Panc1 (cell line): ENCODE results near the gene WARS2.

Experiments
- POLR2AphosphoS5 ChIP-seq: IDR thresholded peaks from 2 replicates; pipeline ENCODE4 v1.6.1; 2012; ENCODE audit warnings: mild to moderate bottlenecking, low read depth, low read length, moderate library complexity
- SIN3A ChIP-seq: IDR thresholded peaks from 2 replicates; pipeline ENCODE4 v1.6.1; 2012; ENCODE audit warnings: low read depth, mild to moderate bottlenecking, low read length, moderate library complexity, borderline replicate concordance; ENCODE audit not compliant: insufficient read depth
- TCF7L2 ChIP-seq: IDR thresholded peaks from 2 replicates; pipeline ENCODE4 v1.6.1; 2011; ENCODE audit warnings: mild to moderate bottlenecking, low read depth, low read length, inconsistent platforms
- TF ChIP-seq, protein P1 (sequence below): fragments of 450-650 bp; IDR thresholded peaks from 2 replicates; pipeline ENCODE4 v1.5.1; 2017; ENCODE audit warnings: mild to moderate bottlenecking
- TF ChIP-seq, protein P2 (sequence below), 2 experiments: IDR thresholded peaks; 2 replicates each; pipeline ENCODE4 v1.6.1; 2011 to 2012; ENCODE audit warnings: low read depth in 2 of 2, control low read depth in 1 of 2, low read length in 1 of 2, mild to moderate bottlenecking in 1 of 2, moderate library complexity in 1 of 2; ENCODE audit not compliant: insufficient read depth in 1 of 2

DNA sequence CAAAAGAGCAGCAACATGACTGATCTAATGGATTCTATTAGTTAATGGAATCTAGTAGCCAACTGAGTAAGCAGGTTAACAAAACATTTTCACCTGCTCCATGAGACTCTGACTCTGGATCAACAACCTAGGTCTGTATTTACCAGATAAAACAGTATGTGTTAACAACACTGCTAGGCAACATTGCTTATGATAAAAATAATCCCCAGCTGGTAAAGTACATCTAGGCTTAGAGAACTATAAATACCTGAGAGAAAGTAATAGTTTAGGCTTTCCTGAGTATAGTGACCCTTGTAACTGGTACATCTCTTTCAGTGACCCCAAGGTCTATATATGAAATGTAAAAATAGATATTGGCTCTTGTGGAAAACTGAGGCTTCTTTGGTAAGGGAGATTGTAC is 78.8 kb downstream of the WARS2 start:
- TF ChIP-seq, protein P1, sequence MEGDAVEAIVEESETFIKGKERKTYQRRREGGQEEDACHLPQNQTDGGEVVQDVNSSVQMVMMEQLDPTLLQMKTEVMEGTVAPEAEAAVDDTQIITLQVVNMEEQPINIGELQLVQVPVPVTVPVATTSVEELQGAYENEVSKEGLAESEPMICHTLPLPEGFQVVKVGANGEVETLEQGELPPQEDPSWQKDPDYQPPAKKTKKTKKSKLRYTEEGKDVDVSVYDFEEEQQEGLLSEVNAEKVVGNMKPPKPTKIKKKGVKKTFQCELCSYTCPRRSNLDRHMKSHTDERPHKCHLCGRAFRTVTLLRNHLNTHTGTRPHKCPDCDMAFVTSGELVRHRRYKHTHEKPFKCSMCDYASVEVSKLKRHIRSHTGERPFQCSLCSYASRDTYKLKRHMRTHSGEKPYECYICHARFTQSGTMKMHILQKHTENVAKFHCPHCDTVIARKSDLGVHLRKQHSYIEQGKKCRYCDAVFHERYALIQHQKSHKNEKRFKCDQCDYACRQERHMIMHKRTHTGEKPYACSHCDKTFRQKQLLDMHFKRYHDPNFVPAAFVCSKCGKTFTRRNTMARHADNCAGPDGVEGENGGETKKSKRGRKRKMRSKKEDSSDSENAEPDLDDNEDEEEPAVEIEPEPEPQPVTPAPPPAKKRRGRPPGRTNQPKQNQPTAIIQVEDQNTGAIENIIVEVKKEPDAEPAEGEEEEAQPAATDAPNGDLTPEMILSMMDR = no peak
- TF ChIP-seq TCF7L2 (no peak), POLR2AphosphoS5 (no peak), SIN3A (no peak)
- TF ChIP-seq, protein P2, sequence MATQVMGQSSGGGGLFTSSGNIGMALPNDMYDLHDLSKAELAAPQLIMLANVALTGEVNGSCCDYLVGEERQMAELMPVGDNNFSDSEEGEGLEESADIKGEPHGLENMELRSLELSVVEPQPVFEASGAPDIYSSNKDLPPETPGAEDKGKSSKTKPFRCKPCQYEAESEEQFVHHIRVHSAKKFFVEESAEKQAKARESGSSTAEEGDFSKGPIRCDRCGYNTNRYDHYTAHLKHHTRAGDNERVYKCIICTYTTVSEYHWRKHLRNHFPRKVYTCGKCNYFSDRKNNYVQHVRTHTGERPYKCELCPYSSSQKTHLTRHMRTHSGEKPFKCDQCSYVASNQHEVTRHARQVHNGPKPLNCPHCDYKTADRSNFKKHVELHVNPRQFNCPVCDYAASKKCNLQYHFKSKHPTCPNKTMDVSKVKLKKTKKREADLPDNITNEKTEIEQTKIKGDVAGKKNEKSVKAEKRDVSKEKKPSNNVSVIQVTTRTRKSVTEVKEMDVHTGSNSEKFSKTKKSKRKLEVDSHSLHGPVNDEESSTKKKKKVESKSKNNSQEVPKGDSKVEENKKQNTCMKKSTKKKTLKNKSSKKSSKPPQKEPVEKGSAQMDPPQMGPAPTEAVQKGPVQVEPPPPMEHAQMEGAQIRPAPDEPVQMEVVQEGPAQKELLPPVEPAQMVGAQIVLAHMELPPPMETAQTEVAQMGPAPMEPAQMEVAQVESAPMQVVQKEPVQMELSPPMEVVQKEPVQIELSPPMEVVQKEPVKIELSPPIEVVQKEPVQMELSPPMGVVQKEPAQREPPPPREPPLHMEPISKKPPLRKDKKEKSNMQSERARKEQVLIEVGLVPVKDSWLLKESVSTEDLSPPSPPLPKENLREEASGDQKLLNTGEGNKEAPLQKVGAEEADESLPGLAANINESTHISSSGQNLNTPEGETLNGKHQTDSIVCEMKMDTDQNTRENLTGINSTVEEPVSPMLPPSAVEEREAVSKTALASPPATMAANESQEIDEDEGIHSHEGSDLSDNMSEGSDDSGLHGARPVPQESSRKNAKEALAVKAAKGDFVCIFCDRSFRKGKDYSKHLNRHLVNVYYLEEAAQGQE (IDR thresholded peaks at IDR 0.05; ENCODE audit: insufficient read depth in 1 of 2, low read depth in 2 of 2, low read length in 1 of 2) = no peak
